ENCODE data around the gene SLC2A13. TPM values are rescaled to one million over a fixed set of nuclear protein-coding genes. Genes with fewer than 3 reads are reported as not detected.
"Not testable (repeated sequence)": the region's sequence is repeated elsewhere in the genome, so short reads cannot be mapped to it uniquely, and the experiment has no call there.

The SLC2A13 gene
- polyA plus RNA-seq, 1 donor (not counting 4 experiments of a cell fraction or from before 2014, with no cell fraction given), result 1.1 TPM

GRCh38 chr12:39853003-39853402 lies 252.9 kb downstream of the SLC2A13 start:
- Histone ChIP-seq H3K4me3 (ENCODE audit: control insufficient read depth in 2 of 3, extremely low read depth in 1 of 3, insufficient read depth in 2 of 3, low read depth in 1 of 3, low read length in 3 of 3) (no peak overlapping the region), H3K9me1 (ENCODE audit: control insufficient read depth, extremely low read depth, insufficient read depth, low read length) (no peaks in the 10 kb centered on the region), H3K36me3 (ENCODE audit: control insufficient read depth in 2 of 2, extremely low read depth in 1 of 2, insufficient read depth in 2 of 2, low read length in 2 of 2) (no peaks in the 10 kb centered on the region), H3K27me3 (ENCODE audit: control insufficient read depth, extremely low read depth, insufficient read depth, low read length) (no peaks in the 10 kb centered on the region), H4K20me1 (ENCODE audit: control insufficient read depth, extremely low read depth, insufficient read depth, low read length) (no peaks in the 10 kb centered on the region), H3K79me2 (ENCODE audit: control insufficient read depth, insufficient read depth, low read length) (no peaks in the 10 kb centered on the region), H3K4me1 (ENCODE audit: control insufficient read depth, extremely low read depth, insufficient read depth, low read length) (no peaks in the 10 kb centered on the region), H3K9me3 (ENCODE audit: control insufficient read depth, low read depth, low read length) (no peaks in the 10 kb centered on the region), H2AFZ (ENCODE audit: control insufficient read depth, low read length) (no peak overlapping the region), H3K4me2 (ENCODE audit: control insufficient read depth, extremely low read depth, insufficient read depth, low read depth, low read length) (no peak overlapping the region), H3K9ac (ENCODE audit: control insufficient read depth, extremely low read depth, insufficient read depth, low read length) (no peak overlapping the region), H3K27ac (ENCODE audit: control insufficient read depth, insufficient read depth, low read length) (no peak overlapping the region)
- no peak for DNase-seq (ENCODE audit: low read depth, low spot score)
- no peak for TF ChIP-seq EZH2 (IDR thresholded peaks at IDR 0.05; ENCODE audit: low read length)
- TF ChIP-seq CTCF (optimal IDR thresholded peaks at IDR 0.05 in 1 of 3, IDR thresholded peaks at IDR 0.05 in 1 of 3, conservative IDR thresholded peaks at IDR 0.05 in 1 of 3; ENCODE audit: extremely low read depth in 1 of 3, insufficient read depth in 2 of 3, low read length in 3 of 3), result no peak
- no peak for FAIRE-seq
- dilution Hi-C loops (cut with MboI; ENCODE audit: extremely low pct_ligation_motif_present, low sequenced_read_pairs), result no loop called here

- Histone ChIP-seq H3K27me3 (ENCODE audit: control insufficient read depth, extremely low read depth, insufficient read depth, low read length) (no peaks in the 10 kb centered on the region), H3K4me1 (ENCODE audit: control insufficient read depth, extremely low read depth, insufficient read depth, low read length) (no peaks in the 10 kb centered on the region), H3K4me3 (ENCODE audit: control insufficient read depth in 2 of 3, extremely low read depth in 1 of 3, insufficient read depth in 2 of 3, low read depth in 1 of 3, low read length in 3 of 3) (no peak overlapping the region), H2AFZ (ENCODE audit: control insufficient read depth, low read length) (no peak overlapping the region), H3K4me2 (ENCODE audit: control insufficient read depth, extremely low read depth, insufficient read depth, low read depth, low read length) (no peak overlapping the region), H3K27ac (ENCODE audit: control insufficient read depth, insufficient read depth, low read length) (no peak overlapping the region), H3K9ac (ENCODE audit: control insufficient read depth, extremely low read depth, insufficient read depth, low read length) (no peak overlapping the region), H3K9me1 (ENCODE audit: control insufficient read depth, extremely low read depth, insufficient read depth, low read length) (no peaks in the 10 kb centered on the region), H3K36me3 (ENCODE audit: control insufficient read depth in 2 of 2, extremely low read depth in 1 of 2, insufficient read depth in 2 of 2, low read length in 2 of 2) (no peaks in the 10 kb centered on the region), H4K20me1 (ENCODE audit: control insufficient read depth, extremely low read depth, insufficient read depth, low read length) (no peaks in the 10 kb centered on the region), H3K9me3 (ENCODE audit: control insufficient read depth, low read depth, low read length) (no peaks in the 10 kb centered on the region), H3K79me2 (ENCODE audit: control insufficient read depth, insufficient read depth, low read length) (no peaks in the 10 kb centered on the region)
- DNase-seq (ENCODE audit: low read depth, low spot score), result no peak
- TF ChIP-seq EZH2 (IDR thresholded peaks at IDR 0.05; ENCODE audit: low read length), result no peak
- TF ChIP-seq CTCF (optimal IDR thresholded peaks at IDR 0.05 in 1 of 3, IDR thresholded peaks at IDR 0.05 in 1 of 3, conservative IDR thresholded peaks at IDR 0.05 in 1 of 3; ENCODE audit: extremely low read depth in 1 of 3, insufficient read depth in 2 of 3, low read length in 3 of 3), result no peak
- FAIRE-seq, result no peak
- dilution Hi-C loops (cut with MboI; ENCODE audit: extremely low pct_ligation_motif_present, low sequenced_read_pairs), result no loop called here
These were observed 253.5 kb downstream of the SLC2A13 start for GRCh38 chr12:39852346-39852745.

- H3K36me3 ChIP-seq (ENCODE audit: control insufficient read depth in 2 of 2, extremely low read depth in 1 of 2, insufficient read depth in 2 of 2, low read length in 2 of 2); H3K9me1 ChIP-seq (ENCODE audit: control insufficient read depth, extremely low read depth, insufficient read depth, low read length); H3K4me3 ChIP-seq (ENCODE audit: control insufficient read depth in 2 of 3, extremely low read depth in 1 of 3, insufficient read depth in 2 of 3, low read depth in 1 of 3, low read length in 3 of 3); DNase-seq (ENCODE audit: low read depth, low spot score); H3K9me3 ChIP-seq (ENCODE audit: control insufficient read depth, low read depth, low read length); FAIRE-seq; H3K27ac ChIP-seq (ENCODE audit: control insufficient read depth, insufficient read depth, low read length); H3K4me1 ChIP-seq (ENCODE audit: control insufficient read depth, extremely low read depth, insufficient read depth, low read length); H3K79me2 ChIP-seq (ENCODE audit: control insufficient read depth, insufficient read depth, low read length); H4K20me1 ChIP-seq (ENCODE audit: control insufficient read depth, extremely low read depth, insufficient read depth, low read length); H2AFZ ChIP-seq (ENCODE audit: control insufficient read depth, low read length); dilution Hi-C loops (cut with MboI; ENCODE audit: extremely low pct_ligation_motif_present, low sequenced_read_pairs); H3K27me3 ChIP-seq (ENCODE audit: control insufficient read depth, extremely low read depth, insufficient read depth, low read length); H3K9ac ChIP-seq (ENCODE audit: control insufficient read depth, extremely low read depth, insufficient read depth, low read length); H3K4me2 ChIP-seq (ENCODE audit: control insufficient read depth, extremely low read depth, insufficient read depth, low read depth, low read length): not testable (repeated sequence)
These were observed 257.7 kb downstream of the SLC2A13 start for GRCh38 chr12:39848218-39848617.

Measured in keratinocyte (primary cell).